ENCODE data around the gene DYNC1I2.

DNA sequence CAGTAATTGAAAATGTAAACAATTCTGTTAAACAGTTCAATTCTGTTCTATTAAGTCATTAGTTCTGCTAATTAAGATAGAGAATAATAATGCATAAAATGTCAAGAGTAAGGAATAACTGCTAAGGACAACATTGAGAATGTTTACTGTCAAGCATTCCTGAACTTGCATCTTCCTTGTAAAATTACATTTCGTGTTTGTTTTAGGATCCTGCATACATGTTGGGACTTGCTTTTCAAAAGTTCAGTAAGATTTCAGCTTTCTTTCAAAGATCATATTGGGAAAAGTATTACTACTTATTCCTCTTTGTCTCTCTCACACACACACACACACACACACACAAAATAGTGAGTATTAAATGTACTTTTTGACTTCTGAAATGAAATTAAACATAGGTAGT lies 20.5 kb downstream of the DYNC1I2 start:
- TF ChIP-seq EZH2 (IDR thresholded peaks at IDR 0.05) (no peak), POLR2AphosphoS5 (IDR thresholded peaks at IDR 0.05; ENCODE audit: borderline replicate concordance, low read depth, low read length) (no peak)
